MM.1S (cell line): Measurements from ENCODE around the gene ARL15.

ENCODE experiments used
- DNase-seq: peaks from one replicate; pipeline ENCODE4 v3.0.0-alpha.2; 2015
- H2AFZ ChIP-seq: fragments of 300-600 bp; sonication (generic); 2 replicates; pipeline ENCODE4 v1.6.0; 2016; ENCODE audit warnings: antibody characterized with exemption, low read length
- H3F3A ChIP-seq: fragments of 300-600 bp; sonication (generic); 2 replicates; pipeline ENCODE4 v1.6.1; 2016; ENCODE audit warnings: mild to moderate bottlenecking, antibody characterized with exemption, low read length, moderate library complexity, mixed read lengths; ENCODE audit not compliant: insufficient read depth
- H3K27ac ChIP-seq: fragments of 300-600 bp; sonication (generic); 2 replicates; pipeline ENCODE4 v1.5.1; 2016; ENCODE audit warnings: mild to moderate bottlenecking, low read length
- H3K27me3 ChIP-seq: fragments of 300-600 bp; sonication (generic); replicated peaks from 2 replicates; pipeline ENCODE4 v1.6.0; 2016; ENCODE audit warnings: low read length; ENCODE audit not compliant: insufficient read depth
- H3K36me3 ChIP-seq: fragments of 300-600 bp; sonication (generic); replicated peaks from 2 replicates; pipeline ENCODE4 v1.6.1; 2016; ENCODE audit warnings: mild to moderate bottlenecking, low read length, mixed read lengths; ENCODE audit not compliant: insufficient read depth
- H3K4me1 ChIP-seq: fragments of 300-600 bp; sonication (generic); 2 replicates; pipeline ENCODE4 v1.6.1; 2016; ENCODE audit warnings: low read length, mixed read lengths
- H3K4me2 ChIP-seq: fragments of 300-600 bp; sonication (generic); 2 replicates; pipeline ENCODE4 v1.6.0; 2016; ENCODE audit warnings: low read depth, low read length
- H3K4me3 ChIP-seq: fragments of 300-600 bp; sonication (generic); 2 replicates; pipeline ENCODE4 v1.5.1; 2016; ENCODE audit warnings: low read length, mixed read lengths
- H3K79me2 ChIP-seq: fragments of 300-600 bp; sonication (generic); 2 replicates; pipeline ENCODE4 v1.6.1; 2016; ENCODE audit warnings: mixed run types, low read length, mixed read lengths
- H3K9ac ChIP-seq: fragments of 300-600 bp; sonication (generic); 2 replicates; pipeline ENCODE4 v1.6.1; 2016; ENCODE audit warnings: low read length, mixed read lengths
- H3K9me2 ChIP-seq: fragments of 300-600 bp; sonication (generic); replicated peaks from 2 replicates; pipeline ENCODE4 v1.6.1; 2016; ENCODE audit warnings: mild to moderate bottlenecking, low read length, mixed read lengths; ENCODE audit not compliant: insufficient read depth
- H3K9me3 ChIP-seq: fragments of 300-600 bp; sonication (generic); replicated peaks from 2 replicates; pipeline ENCODE4 v1.6.1; 2016; ENCODE audit warnings: mild to moderate bottlenecking, low read length, mixed read lengths; ENCODE audit not compliant: insufficient read depth
- H4K20me1 ChIP-seq: fragments of 300-600 bp; sonication (generic); 2 replicates; pipeline ENCODE4 v1.6.1; 2016; ENCODE audit warnings: mild to moderate bottlenecking, low read length, moderate library complexity, mixed read lengths; ENCODE audit not compliant: insufficient read depth
- CTCF ChIP-seq: fragments of 300-600 bp; sonication (generic); IDR thresholded peaks from 2 replicates; pipeline ENCODE4 v1.5.1; 2016; ENCODE audit warnings: antibody characterized with exemption, low read length, mixed read lengths
- EZH2 ChIP-seq: fragments of 300-600 bp; sonication (generic); optimal IDR thresholded peaks from 2 replicates; pipeline ENCODE3; 2017; ENCODE audit warnings: low read depth, mild to moderate bottlenecking, antibody characterized with exemption, low read length, mixed read lengths
- EZH2phosphoT487 ChIP-seq: fragments of 300-600 bp; sonication (generic); IDR thresholded peaks from 2 replicates; pipeline ENCODE4 v1.6.1; 2018; ENCODE audit warnings: antibody characterized with exemption, low read length

The ARL15 gene

GRCh38 chr5:54301849-54302248 lies 8.5 kb downstream of the ARL15 start:
- H3K4me3 ChIP-seq = no peak overlapping the region
- no peak overlapping the region for H3K4me2 ChIP-seq
- H3K27ac ChIP-seq = no peak overlapping the region
- DNase-seq = no peak
- H2AFZ ChIP-seq = no peak overlapping the region
- H4K20me1 ChIP-seq = no peaks in the 10 kb centered on the region
- no peak for TF ChIP-seq CTCF
- no peak for TF ChIP-seq EZH2
- TF ChIP-seq EZH2phosphoT487 = no peak
- H3K9me2 ChIP-seq = no peaks in the 10 kb centered on the region
- no peaks in the 10 kb centered on the region for H3K27me3 ChIP-seq
- H3K9me3 ChIP-seq = no peaks in the 10 kb centered on the region
- H3F3A ChIP-seq = no peaks in the 10 kb centered on the region
- H3K36me3 ChIP-seq = no peaks in the 10 kb centered on the region
- no peaks in the 10 kb centered on the region for H3K79me2 ChIP-seq
- H3K4me1 ChIP-seq = no peaks in the 10 kb centered on the region
- no peak overlapping the region for H3K9ac ChIP-seq

GRCh38 chr5:54301220-54301619 lies 9.2 kb downstream of the ARL15 start:
- no peak overlapping the region for H3K27ac ChIP-seq

GRCh38 chr5:54298947-54299346 lies 11.4 kb downstream of the ARL15 start:
- DNase-seq = no peak
- no peaks in the 10 kb centered on the region for H3K4me1 ChIP-seq
- no peaks in the 10 kb centered on the region for H3K79me2 ChIP-seq

More at GRCh38 chr5:54301220-54301619, 9.2 kb downstream of the ARL15 start:
- no peak overlapping the region for H3K4me2 ChIP-seq
- DNase-seq = no peak
- H3K9ac ChIP-seq = no peak overlapping the region
- no peaks in the 10 kb centered on the region for H3K27me3 ChIP-seq
- no peaks in the 10 kb centered on the region for H3K9me2 ChIP-seq
- no peaks in the 10 kb centered on the region for H3K79me2 ChIP-seq
- H2AFZ ChIP-seq = no peak overlapping the region
- no peaks in the 10 kb centered on the region for H3K36me3 ChIP-seq
- no peak overlapping the region for H3K4me3 ChIP-seq
- H3K4me1 ChIP-seq = no peaks in the 10 kb centered on the region
- H3K9me3 ChIP-seq = no peaks in the 10 kb centered on the region
- H4K20me1 ChIP-seq = no peaks in the 10 kb centered on the region
- H3F3A ChIP-seq = no peaks in the 10 kb centered on the region
- no peak for TF ChIP-seq EZH2
- no peak for TF ChIP-seq EZH2phosphoT487
- TF ChIP-seq CTCF = no peak

More at GRCh38 chr5:54298947-54299346, 11.4 kb downstream of the ARL15 start:
- H3K36me3 ChIP-seq = no peaks in the 10 kb centered on the region
- no peaks in the 10 kb centered on the region for H3K27me3 ChIP-seq
- H3K9me3 ChIP-seq = no peaks in the 10 kb centered on the region
- no peaks in the 10 kb centered on the region for H4K20me1 ChIP-seq
- no peak overlapping the region for H3K27ac ChIP-seq
- no peak overlapping the region for H3K4me2 ChIP-seq
- TF ChIP-seq CTCF (no peak), EZH2 (no peak), EZH2phosphoT487 (no peak)
- H3F3A ChIP-seq = no peaks in the 10 kb centered on the region
- H2AFZ ChIP-seq = no peak overlapping the region
- no peak overlapping the region for H3K4me3 ChIP-seq
- H3K9ac ChIP-seq = no peak overlapping the region
- no peaks in the 10 kb centered on the region for H3K9me2 ChIP-seq
